WTC11 (cell line): ENCODE measurements around the gene OXER1. TPM values are rescaled to one million over a fixed set of nuclear protein-coding genes. Genes with fewer than 3 reads are reported as not detected.

Experiments used
- ATAC-seq: fragments of 200-7000 bp; cut with Tn5 transposase; 2 replicates; pipeline ENCODE4 v1.10.0; 2021; ENCODE audit warnings: mild to moderate bottlenecking, moderate library complexity
- CTCF ChIA-PET: fragments of 300-600 bp; sonication (Branson Sonifier 250); formaldehyde crosslinking; loops from one replicate; lab custom pipeline; 2021; ENCODE audit warnings: antibody characterized with exemption; lab: Charles Lee
- POLR2A ChIA-PET: fragments of 350-600 bp; sonication (Branson Sonifier 250); formaldehyde crosslinking; loops from one replicate; lab custom pipeline; 2021; ENCODE audit warnings: antibody characterized with exemption; lab: Charles Lee
- DNase-seq: peaks from one replicate; pipeline ENCODE4 v3.0.0; 2021; ENCODE audit warnings: low spot score
- H3K27ac Mint-ChIP-seq: 2 replicates; pipeline ENCODE4 v1.8.0; 2021; ENCODE audit warnings: mixed read lengths
- H3K27me3 Mint-ChIP-seq: 2 replicates; pipeline ENCODE4 v1.8.0; 2021; ENCODE audit warnings: low read depth, mild to moderate bottlenecking, moderate library complexity, mixed read lengths
- H3K36me3 Mint-ChIP-seq: 2 replicates; pipeline ENCODE4 v1.8.0; 2021; ENCODE audit warnings: mixed read lengths
- H3K4me1 Mint-ChIP-seq: 2 replicates; pipeline ENCODE4 v1.8.0; 2022; ENCODE audit warnings: mixed read lengths
- H3K4me3 Mint-ChIP-seq: 2 replicates; pipeline ENCODE4 v1.8.0; 2021; ENCODE audit warnings: mild to moderate bottlenecking, moderate library complexity, mixed read lengths
- H3K9me3 Mint-ChIP-seq: 2 replicates; pipeline ENCODE4 v1.8.0; 2021; ENCODE audit warnings: mixed read lengths
- ATF3 ChIP-seq: sonication (generic); formaldehyde crosslinking; conservative IDR thresholded peaks from 2 replicates; pipeline ENCODE4 v1.8.1; 2022; ENCODE audit warnings: mild to moderate bottlenecking, missing genetic modification reagents
- CBFB ChIP-seq: sonication (generic); formaldehyde crosslinking; IDR thresholded peaks from 2 replicates; pipeline ENCODE4 v1.8.1; 2022; ENCODE audit warnings: mild to moderate bottlenecking, low read depth, missing genetic modification reagents
- CREB1 ChIP-seq: sonication (generic); formaldehyde crosslinking; IDR thresholded peaks from 2 replicates; pipeline ENCODE4 v1.8.0; 2023; ENCODE audit warnings: mild to moderate bottlenecking, missing genetic modification reagents
- ELF4 ChIP-seq: sonication (generic); formaldehyde crosslinking; IDR thresholded peaks from 2 replicates; pipeline ENCODE4 v1.8.1; 2022; ENCODE audit warnings: low read depth, mild to moderate bottlenecking, moderate library complexity, missing genetic modification reagents
- HMGA2 ChIP-seq: fragments of 250-450 bp; sonication (Bioruptor Pico); IDR thresholded peaks from 2 replicates; pipeline ENCODE4 v1.4.0; 2021; ENCODE audit warnings: mild to moderate bottlenecking, moderate library complexity
- JUN ChIP-seq: sonication (generic); formaldehyde crosslinking; IDR thresholded peaks from 2 replicates; pipeline ENCODE4 v1.8.0; 2023; ENCODE audit warnings: mild to moderate bottlenecking, missing genetic modification reagents
- MYBL2 ChIP-seq: sonication (generic); formaldehyde crosslinking; IDR thresholded peaks from 2 replicates; pipeline ENCODE4 v1.8.1; 2023; ENCODE audit warnings: mild to moderate bottlenecking, moderate library complexity, missing genetic modification reagents
- NFE2L1 ChIP-seq: sonication (generic); formaldehyde crosslinking; IDR thresholded peaks from 2 replicates; pipeline ENCODE4 v1.8.1; 2023; ENCODE audit warnings: missing genetic modification reagents
- NFYB ChIP-seq: sonication (generic); formaldehyde crosslinking; conservative IDR thresholded peaks from 2 replicates; pipeline ENCODE4 v1.8.0; 2022; ENCODE audit warnings: low read depth, missing genetic modification reagents
- SOX15 ChIP-seq: fragments of 250-450 bp; sonication (Bioruptor Pico); IDR thresholded peaks from 2 replicates; pipeline ENCODE4 v1.9.0; 2021; ENCODE audit warnings: mild to moderate bottlenecking
- SP1 ChIP-seq: sonication (generic); formaldehyde crosslinking; conservative IDR thresholded peaks from 2 replicates; pipeline ENCODE4 v1.8.1; 2022; ENCODE audit warnings: missing genetic modification reagents
- TEAD1 ChIP-seq: sonication (generic); formaldehyde crosslinking; IDR thresholded peaks from 2 replicates; pipeline ENCODE4 v1.8.0; 2022; ENCODE audit warnings: mild to moderate bottlenecking, missing genetic modification reagents
- TP53 ChIP-seq: sonication (generic); formaldehyde crosslinking; IDR thresholded peaks from 2 replicates; pipeline ENCODE4 v1.8.1; 2023; ENCODE audit warnings: mild to moderate bottlenecking, missing genetic modification reagents
- ZBTB21 ChIP-seq: sonication (generic); formaldehyde crosslinking; IDR thresholded peaks from 2 replicates; pipeline ENCODE4 v1.8.1; 2023; ENCODE audit warnings: mild to moderate bottlenecking, missing genetic modification reagents, borderline replicate concordance
- ZNF263 ChIP-seq: sonication (generic); formaldehyde crosslinking; IDR thresholded peaks from 2 replicates; pipeline ENCODE4 v1.8.1; 2022; ENCODE audit warnings: low read depth, mild to moderate bottlenecking, moderate library complexity, missing genetic modification reagents
- ZNF425 ChIP-seq: fragments of 250-450 bp; sonication (Bioruptor Pico); conservative IDR thresholded peaks from 2 replicates; pipeline ENCODE4 v1.9.0; 2021; ENCODE audit warnings: mild to moderate bottlenecking
- ZNF671 ChIP-seq: fragments of 250-450 bp; sonication (Bioruptor Pico); IDR thresholded peaks from 2 replicates; pipeline ENCODE4 v1.8.0; 2021; ENCODE audit warnings: mild to moderate bottlenecking
- total RNA-seq: library from RNA; stranded (reverse); gene quantifications from 3 replicates; pipeline ENCODE4 v1.2.3, GENCODE V29; 2021
- TF ChIP-seq, protein P1 (sequence below): sonication (generic); formaldehyde crosslinking; IDR thresholded peaks from 2 replicates; pipeline ENCODE4 v1.8.1; 2023; ENCODE audit warnings: mild to moderate bottlenecking, missing genetic modification reagents, borderline replicate concordance
- TF ChIP-seq, protein P2 (sequence below): sonication (generic); formaldehyde crosslinking; IDR thresholded peaks from 2 replicates; pipeline ENCODE4 v1.8.0; 2022; ENCODE audit warnings: mild to moderate bottlenecking, missing genetic modification reagents
- TF ChIP-seq, protein P3 (sequence below): sonication (generic); formaldehyde crosslinking; conservative IDR thresholded peaks from 2 replicates; pipeline ENCODE4 v1.8.1; 2023; ENCODE audit warnings: mild to moderate bottlenecking, low read depth, missing genetic modification reagents, moderate library complexity

The OXER1 gene
- total RNA-seq, 1 experiment from 2014 or later = 2.6 TPM

DNA sequence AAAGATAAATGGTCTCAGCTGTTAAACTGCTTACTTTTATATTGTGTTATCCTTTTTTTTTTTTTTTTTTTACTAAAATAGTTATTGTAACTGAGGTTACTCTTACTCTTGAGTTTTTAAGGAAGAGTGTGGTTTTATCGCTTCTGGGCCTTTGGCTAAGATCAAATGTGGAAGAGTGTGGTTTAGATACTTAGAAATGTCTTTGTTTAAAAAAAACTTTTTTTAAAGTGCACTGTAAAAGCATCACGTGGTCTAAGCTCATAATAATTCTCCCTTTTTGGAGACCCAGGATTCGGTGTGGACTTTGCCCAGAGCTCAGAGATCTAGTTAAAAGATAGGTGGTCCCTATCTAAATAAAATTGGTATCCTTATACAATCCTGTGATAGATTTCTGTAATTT, 11.9 kb upstream of the OXER1 start (continued):
- TF ChIP-seq, protein P1, sequence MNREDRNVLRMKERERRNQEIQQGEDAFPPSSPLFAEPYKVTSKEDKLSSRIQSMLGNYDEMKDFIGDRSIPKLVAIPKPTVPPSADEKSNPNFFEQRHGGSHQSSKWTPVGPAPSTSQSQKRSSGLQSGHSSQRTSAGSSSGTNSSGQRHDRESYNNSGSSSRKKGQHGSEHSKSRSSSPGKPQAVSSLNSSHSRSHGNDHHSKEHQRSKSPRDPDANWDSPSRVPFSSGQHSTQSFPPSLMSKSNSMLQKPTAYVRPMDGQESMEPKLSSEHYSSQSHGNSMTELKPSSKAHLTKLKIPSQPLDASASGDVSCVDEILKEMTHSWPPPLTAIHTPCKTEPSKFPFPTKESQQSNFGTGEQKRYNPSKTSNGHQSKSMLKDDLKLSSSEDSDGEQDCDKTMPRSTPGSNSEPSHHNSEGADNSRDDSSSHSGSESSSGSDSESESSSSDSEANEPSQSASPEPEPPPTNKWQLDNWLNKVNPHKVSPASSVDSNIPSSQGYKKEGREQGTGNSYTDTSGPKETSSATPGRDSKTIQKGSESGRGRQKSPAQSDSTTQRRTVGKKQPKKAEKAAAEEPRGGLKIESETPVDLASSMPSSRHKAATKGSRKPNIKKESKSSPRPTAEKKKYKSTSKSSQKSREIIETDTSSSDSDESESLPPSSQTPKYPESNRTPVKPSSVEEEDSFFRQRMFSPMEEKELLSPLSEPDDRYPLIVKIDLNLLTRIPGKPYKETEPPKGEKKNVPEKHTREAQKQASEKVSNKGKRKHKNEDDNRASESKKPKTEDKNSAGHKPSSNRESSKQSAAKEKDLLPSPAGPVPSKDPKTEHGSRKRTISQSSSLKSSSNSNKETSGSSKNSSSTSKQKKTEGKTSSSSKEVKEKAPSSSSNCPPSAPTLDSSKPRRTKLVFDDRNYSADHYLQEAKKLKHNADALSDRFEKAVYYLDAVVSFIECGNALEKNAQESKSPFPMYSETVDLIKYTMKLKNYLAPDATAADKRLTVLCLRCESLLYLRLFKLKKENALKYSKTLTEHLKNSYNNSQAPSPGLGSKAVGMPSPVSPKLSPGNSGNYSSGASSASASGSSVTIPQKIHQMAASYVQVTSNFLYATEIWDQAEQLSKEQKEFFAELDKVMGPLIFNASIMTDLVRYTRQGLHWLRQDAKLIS (CRISPR knock-in tag) = no peak
- TF ChIP-seq JUN (no peak), MYBL2 (CRISPR knock-in tag) (no peak)

DNA sequence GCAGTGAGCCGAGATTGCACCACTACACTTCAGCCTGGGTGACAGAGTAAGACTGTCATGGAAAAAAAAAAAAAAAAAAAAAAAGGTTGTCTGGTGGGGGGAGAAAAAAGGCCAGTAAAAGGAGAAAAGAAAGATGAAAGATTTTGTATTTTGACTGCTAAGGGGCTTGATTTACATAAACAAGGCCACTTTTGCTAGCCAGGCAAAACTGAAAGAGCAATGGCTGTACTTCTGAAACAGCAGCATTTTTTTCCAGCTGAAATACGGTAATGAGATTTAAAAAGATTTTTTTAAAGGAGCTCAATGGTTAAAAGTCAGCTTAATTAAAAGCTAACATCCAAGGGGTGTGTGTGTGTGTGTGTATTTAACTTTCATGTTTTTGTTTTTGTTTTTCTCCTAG, 11.3 kb upstream of the OXER1 start:
- no peak overlapping the region for H3K4me3 Mint-ChIP-seq
- no peak for DNase-seq
- ChIA-PET POLR2A (interaction anchor here (0.7 kb wide), 1 partner anchor 18 kb away, joined by 7 read pairs; no protein-coding TSS in a partner anchor), CTCF (interaction anchor here (0.7 to 0.9 kb wide), 2 partner anchors 12 to 333 kb away, joined by 3 to 6 read pairs; no protein-coding TSS in a partner anchor)
- TF ChIP-seq JUN = no peak
- TF ChIP-seq, protein P2, sequence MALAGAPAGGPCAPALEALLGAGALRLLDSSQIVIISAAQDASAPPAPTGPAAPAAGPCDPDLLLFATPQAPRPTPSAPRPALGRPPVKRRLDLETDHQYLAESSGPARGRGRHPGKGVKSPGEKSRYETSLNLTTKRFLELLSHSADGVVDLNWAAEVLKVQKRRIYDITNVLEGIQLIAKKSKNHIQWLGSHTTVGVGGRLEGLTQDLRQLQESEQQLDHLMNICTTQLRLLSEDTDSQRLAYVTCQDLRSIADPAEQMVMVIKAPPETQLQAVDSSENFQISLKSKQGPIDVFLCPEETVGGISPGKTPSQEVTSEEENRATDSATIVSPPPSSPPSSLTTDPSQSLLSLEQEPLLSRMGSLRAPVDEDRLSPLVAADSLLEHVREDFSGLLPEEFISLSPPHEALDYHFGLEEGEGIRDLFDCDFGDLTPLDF (CRISPR knock-in tag) = no peak
- TF ChIP-seq TEAD1 (CRISPR knock-in tag) = no peak
- no peak for TF ChIP-seq CREB1
- no peak for TF ChIP-seq SP1 (CRISPR knock-in tag)
- TF ChIP-seq, all 79 proteins: peak for 0
- H3K4me1 Mint-ChIP-seq = peaks cover 20% of the 10 kb centered on the region
- H3K27me3 Mint-ChIP-seq = no peaks in the 10 kb centered on the region
- H3K36me3 Mint-ChIP-seq = peaks cover 34% of the 10 kb centered on the region
- H3K9me3 Mint-ChIP-seq = peaks cover 25% of the 10 kb centered on the region
- H3K27ac Mint-ChIP-seq = no peak overlapping the region
- no peak for ATAC-seq

DNA sequence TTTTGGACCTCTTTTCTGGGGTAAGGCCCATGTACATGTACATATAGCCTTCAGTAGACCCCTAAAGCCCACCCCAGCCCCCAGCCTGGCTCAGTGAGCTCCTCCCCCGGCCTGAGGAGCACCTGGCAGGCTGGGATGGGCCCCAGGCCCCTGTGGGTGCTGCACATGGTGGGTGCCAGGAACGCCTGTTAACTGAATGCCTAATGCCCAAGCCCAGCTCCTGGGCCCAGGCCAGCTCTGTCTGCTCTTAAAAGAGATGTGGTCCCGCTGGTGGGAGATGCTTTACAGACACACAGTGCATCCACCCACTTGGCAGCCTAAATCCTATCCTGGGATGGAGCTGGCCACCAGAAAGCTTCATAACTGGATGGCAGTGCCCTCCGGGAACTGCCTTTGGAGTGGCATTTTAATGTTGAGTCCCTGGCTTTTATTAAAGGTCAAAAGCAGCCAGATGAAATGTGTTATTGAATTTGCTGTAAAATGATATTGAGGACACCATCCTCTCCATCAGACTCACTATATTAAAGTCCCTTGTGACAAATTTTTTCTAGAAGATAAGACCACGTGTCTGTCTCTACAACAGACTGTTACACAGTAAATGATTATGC, 7.7 kb upstream of the OXER1 start:
- DNase-seq = no peak
- Mint-ChIP-seq H3K4me3 (no peak overlapping the region), H3K27me3 (no peaks in the 10 kb centered on the region), H3K4me1 (peaks cover 32% of the 10 kb centered on the region), H3K9me3 (peaks cover 12% of the 10 kb centered on the region; the same call in 1 of the 2 replicates), H3K36me3 (peaks cover 10% of the 10 kb centered on the region), H3K27ac (no peak overlapping the region)
- ChIA-PET CTCF (interaction anchor here (1.1 to 2.3 kb wide), 5 partner anchors 14 to 57 kb away, joined by 3 to 7 read pairs (median 5); no protein-coding TSS in a partner anchor), POLR2A (no interaction called here)
- no peak for ATAC-seq
- no peak for TF ChIP-seq ZNF671 (CRISPR knock-in tag)
- no peak for TF ChIP-seq HMGA2 (CRISPR knock-in tag)
- TF ChIP-seq ELF4 (CRISPR knock-in tag) = no peak
- TF ChIP-seq SOX15 (CRISPR knock-in tag) = no peak
- TF ChIP-seq ATF3 (CRISPR knock-in tag) = no peak
- no peak for TF ChIP-seq ZBTB21
- TF ChIP-seq ZNF425 (CRISPR knock-in tag) = no peak
- no peak for TF ChIP-seq ZNF263 (CRISPR knock-in tag)
- TF ChIP-seq, protein P3, sequence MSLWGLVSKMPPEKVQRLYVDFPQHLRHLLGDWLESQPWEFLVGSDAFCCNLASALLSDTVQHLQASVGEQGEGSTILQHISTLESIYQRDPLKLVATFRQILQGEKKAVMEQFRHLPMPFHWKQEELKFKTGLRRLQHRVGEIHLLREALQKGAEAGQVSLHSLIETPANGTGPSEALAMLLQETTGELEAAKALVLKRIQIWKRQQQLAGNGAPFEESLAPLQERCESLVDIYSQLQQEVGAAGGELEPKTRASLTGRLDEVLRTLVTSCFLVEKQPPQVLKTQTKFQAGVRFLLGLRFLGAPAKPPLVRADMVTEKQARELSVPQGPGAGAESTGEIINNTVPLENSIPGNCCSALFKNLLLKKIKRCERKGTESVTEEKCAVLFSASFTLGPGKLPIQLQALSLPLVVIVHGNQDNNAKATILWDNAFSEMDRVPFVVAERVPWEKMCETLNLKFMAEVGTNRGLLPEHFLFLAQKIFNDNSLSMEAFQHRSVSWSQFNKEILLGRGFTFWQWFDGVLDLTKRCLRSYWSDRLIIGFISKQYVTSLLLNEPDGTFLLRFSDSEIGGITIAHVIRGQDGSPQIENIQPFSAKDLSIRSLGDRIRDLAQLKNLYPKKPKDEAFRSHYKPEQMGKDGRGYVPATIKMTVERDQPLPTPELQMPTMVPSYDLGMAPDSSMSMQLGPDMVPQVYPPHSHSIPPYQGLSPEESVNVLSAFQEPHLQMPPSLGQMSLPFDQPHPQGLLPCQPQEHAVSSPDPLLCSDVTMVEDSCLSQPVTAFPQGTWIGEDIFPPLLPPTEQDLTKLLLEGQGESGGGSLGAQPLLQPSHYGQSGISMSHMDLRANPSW (CRISPR knock-in tag) = no peak
- TF ChIP-seq, protein P2 (CRISPR knock-in tag) = no peak
- TF ChIP-seq NFE2L1 (CRISPR knock-in tag) = no peak
- no peak for TF ChIP-seq TP53 (CRISPR knock-in tag)
- TF ChIP-seq NFYB = no peak
- no peak for TF ChIP-seq CBFB (CRISPR knock-in tag)
